Superior temporal gyrus (tissue), 1 donor: ENCODE results near the gene SPSB4.
"Not testable (repeated sequence)": the region's sequence is repeated elsewhere in the genome, so short reads cannot be mapped to it uniquely, and the experiment has no call there.

Experiments
- DNase-seq: peaks from one replicate; pipeline ENCODE4 v3.0.0-alpha.2; 2016; ENCODE audit errors: extremely low spot score

Gene SPSB4

GRCh38 chr3:141050576-141051442 is at the start of gene SPSB4:
Gene SPSB4, plus strand, starts transcription at chr3:141051347. Its CDS starts 14,758 bp downstream, at chr3:141066105.
- no peak for DNase-seq

GRCh38 chr3:141006344-141006743 is 44.8 kb upstream of the SPSB4 start:
- no peak for DNase-seq

- no peak for DNase-seq
These were observed 41.7 kb upstream of the SPSB4 start for GRCh38 chr3:141009496-141009895.

DNA sequence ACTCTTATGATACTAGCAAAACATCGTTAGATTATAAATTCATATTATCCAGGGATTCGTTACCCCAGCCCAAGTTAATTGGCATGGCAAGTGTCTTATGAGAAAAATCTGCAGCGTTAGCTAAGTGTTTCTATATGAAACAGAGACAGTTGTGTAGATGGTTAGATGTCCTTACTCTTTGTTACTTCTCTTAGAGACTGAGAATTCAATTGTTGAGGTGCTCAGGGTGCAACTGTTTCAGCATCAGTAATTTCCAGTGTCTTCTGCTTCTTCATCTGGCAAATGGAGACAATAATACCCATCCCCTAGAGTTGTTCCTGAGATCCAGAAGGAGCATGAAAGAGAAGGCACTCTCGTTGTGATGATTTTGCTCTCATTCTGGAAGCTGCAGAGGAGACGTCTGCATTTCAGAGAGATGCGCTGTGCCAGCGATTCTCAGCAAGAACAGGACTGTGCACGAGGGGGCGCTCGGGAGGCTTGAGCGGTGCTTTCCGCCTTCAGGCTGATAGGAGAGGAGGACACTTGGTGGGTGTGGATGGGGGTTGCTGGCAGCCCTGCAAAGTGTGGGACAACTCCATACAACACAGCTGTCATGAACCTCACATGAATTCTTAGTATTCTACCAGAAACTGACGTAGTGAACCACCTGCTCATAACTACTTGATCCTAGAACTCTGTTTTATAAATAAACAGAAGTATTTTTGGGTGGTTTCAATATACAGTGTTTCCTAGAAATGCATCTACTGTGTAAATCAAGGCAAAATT is 39.7 kb upstream of the SPSB4 start:
- DNase-seq, result peak; percentile 85

DNA sequence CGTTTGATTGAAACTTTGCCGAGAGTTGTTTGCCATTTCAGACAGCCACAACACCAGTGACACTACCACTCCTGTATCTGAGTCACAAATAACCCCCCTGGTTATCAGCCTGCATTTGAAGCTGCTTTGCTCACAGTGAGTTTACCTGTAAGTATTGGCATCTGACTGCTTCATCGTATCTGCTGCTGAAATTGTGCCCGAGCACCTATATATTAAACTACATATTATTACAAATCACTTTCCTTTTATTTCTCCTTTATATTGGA is 39.2 kb upstream of the SPSB4 start:
- DNase-seq, result no peak

DNA sequence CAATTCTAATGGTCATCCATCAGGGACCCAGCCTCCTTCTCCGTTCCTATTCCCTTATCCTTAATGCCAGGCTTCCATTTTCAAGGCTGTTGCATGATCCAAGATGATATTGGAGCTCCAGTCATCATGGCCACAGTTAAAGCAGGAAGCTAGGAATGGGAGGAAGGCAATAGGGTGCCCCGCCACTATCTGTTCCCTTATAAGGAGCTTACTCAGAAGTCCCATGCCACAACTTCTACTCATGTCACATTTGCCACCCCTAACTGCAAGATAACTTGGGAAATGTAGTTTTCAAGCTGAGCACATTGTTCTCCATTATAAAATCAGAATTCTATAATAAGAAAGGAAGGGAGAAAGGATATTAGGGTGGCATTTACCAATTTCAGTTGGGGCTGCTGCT is 38.6 kb upstream of the SPSB4 start:
- DNase-seq, result no peak

DNA sequence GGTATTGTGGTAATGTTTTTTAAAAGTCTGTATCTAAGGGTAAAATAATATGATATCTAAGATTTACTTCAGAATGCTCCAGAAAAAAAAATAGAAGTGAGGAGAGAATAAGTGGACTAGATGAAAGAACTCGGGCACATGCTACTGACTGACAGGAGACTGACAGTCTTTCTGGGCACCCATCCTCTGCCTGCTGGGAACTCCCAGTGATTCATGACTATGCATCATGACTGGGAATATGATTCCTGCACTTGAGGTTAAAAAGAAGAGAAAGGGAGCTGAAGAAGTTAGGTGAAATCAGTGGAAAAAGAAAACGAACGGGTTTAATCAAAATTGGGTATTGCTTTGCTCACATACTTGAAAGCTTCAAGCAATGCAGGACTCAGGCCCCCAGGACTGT is 35.7 kb upstream of the SPSB4 start:
- no peak for DNase-seq

DNA sequence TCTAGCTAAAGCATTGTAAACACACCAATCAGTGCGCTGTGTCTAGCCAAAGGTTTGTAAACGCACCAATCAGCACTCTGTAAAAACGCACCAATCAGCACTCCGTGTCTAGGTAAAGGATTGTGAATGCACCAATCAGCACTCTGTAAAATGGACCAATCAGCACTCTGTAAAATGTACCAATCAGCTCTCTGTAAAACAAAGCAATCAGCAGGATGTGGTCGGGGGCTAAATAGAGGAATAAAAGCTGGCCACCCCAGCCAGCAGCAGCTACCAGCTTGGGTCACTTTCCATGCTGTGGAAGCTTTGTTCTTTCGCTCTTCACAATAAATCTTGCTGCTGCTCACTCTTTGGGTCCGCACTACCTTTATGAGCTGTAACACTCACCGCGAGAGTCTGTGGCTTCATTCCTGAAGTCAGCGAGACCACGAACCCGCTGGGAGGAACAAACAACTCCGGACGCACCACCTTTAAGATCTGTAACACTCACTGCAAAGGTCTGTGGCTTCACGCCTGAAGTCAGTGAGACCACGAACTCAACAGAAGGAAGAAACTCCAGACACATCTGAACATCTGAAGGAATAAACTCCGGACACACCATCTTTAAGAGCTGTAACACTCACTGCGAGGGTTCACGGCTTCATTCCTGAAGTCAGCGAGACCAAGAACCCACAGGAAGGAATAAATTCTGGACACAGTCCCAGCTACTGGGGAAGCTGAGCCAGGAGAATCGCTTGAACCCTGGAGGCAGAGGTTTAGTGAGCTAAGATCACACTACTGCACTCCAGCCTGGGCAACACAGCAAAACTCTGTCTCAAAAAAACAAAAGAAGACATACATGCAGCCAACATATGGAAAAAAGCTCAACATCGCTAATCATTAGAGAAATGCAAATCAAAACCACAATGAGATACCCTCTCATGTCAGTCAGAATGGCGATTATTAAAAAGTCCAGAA is 33.5 kb upstream of the SPSB4 start:
- DNase-seq, result not testable (repeated sequence)

- DNase-seq, result no peak
These were observed 31.9 kb upstream of the SPSB4 start for GRCh38 chr3:141019244-141019643.

GRCh38 chr3:141020143-141020830 is 30.9 kb upstream of the SPSB4 start:
- DNase-seq, result no peak

GRCh38 chr3:141021261-141021660 is 29.9 kb upstream of the SPSB4 start:
- DNase-seq, result no peak

DNA sequence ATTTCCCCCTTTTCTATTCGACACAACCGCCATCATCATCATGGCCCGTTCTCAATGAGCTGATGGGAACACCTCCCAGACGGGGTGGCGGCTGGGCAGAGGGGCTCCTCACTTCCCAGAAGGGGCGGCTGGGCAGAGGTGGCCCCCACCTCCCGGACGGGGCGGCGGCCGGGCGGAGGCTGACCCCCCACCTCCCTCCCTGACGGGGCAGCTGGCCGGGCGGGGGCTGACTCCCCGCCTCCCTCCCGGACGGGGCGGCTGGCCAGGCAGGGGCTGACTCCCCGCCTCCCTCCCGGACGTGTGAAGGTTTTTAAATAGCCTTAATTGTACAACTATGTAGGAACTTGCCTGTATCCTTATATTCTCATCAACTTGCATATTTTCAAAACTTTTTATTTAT is 20.9 kb upstream of the SPSB4 start:
- DNase-seq, result no peak

DNA sequence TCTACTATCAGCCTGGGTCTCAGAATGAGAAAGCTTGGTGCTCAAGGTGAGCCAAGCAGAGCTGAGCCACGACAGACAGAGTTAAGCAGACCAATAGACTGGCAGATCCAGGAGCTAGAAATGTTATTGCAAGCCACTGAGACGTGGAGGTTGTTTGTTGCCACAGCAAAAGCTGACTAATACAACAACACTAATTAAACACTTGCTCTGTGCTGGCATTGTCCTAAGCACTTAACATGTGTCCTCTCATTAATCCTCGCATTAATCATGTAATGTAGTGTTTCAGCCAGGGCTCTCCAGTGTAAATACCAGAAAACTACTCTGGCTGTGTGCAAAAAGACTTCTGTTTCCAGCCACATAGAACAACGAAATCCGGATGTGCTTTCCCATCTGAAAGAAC is 11.6 kb upstream of the SPSB4 start:
- no peak for DNase-seq

- DNase-seq, result no peak
These were observed 6.2 kb upstream of the SPSB4 start for GRCh38 chr3:141044695-141045641.

DNA sequence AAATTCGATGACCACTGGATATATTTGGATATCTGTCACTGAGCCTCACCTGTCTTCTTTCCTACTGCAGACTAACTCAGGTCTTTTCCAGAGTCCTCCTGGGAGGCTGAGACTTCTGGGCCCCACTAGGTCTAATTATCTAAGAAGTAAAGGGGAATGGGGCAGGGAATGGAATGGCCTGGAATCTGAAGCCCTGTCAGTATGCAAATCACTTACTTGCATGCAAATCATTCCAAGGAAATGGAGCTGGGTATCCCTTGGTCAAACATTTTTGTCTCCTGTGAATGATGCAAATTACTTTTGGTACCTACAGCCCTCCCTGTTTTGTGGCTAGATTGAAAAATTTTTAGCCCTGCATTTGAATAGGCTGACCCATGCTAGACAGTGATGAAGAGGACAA is 5.3 kb upstream of the SPSB4 start:
- no peak for DNase-seq

- DNase-seq, result no peak
These were observed 4.0 kb upstream of the SPSB4 start for GRCh38 chr3:141047168-141047567.

GRCh38 chr3:141049681-141050080 is 1.5 kb upstream of the SPSB4 start:
- DNase-seq, result no peak

DNA sequence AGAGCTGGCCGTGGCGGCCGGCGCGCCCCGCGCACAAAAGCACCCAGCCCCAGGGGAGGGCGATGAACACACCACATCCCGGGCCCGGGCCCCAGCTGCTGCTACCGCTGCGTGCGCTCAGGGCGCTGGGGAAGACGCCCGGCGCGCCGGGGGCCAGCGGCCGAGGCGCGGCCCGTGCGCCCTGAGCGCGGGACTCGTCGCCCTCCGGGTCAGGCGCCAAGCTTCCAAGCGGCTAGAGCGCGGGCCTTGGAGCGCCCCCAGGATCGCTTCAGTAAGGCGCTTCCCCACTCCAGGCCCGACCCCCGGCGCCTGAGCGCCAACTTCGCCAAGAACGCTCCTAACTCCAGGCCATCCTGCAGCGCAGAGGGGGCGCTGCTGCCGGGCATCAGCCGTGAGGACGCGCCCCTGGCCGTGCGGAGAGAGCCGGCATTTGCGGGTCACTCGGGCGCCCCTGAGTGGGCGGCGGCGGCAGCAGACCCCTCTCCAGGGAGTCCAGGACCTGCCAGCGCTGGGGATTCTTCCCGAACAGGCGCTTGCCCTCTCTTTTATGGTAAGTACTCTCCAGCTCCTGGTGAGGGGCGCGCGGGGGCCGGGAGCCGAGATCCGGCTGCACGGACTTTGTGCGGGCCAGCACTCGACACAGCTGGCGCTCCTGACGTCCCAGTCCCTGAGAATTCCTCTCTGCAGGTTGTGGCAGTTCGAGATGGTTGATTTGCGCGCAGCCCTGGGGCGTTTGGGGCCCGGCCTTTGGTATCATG is 475 bp downstream of the SPSB4 start:
- no peak for DNase-seq

DNA sequence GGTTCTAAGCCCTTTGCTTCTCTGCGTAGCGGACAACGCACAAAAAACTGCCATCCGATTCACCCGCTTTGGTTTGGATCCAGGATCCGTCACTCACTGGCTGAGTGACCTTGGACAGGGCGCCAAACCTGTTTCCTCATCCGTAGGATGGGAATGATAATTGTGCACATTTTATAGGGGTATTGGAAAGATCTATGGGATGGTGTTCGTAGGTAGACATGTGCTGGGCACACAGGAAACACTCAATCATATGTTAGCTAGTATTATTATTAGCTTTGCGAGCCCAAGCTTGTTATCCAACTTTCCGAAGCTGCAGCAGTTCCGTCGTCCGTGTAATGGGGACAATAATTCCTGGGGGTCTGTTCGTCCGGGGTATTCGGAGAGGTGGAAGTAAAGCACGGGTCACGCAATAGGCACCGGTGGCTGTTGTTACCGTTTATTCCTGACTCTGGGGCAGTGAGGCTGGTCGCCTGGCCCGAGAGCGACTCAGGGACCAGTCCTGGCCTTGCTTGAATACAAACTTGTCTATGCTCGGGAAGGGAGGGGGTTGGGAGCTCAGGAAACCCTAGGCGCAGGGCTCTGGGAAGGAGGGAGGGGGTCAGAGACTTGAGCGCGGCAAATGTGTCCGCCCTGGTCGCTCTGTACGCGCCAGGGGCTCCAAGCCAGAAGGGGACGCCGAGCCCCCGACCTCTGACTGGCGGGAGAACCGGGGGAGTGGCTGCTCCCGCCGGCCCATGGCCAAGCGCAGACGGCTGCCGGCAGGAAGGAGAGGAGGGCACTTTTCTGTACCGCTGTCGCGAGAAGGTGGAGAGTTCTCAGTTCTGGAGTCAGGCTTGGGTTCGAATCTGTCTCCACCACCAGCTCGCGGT is 1.3 kb downstream of the SPSB4 start:
- no peak for DNase-seq
